HepG2 (cell line): ENCODE measurements around the gene COL9A3. TPM values are rescaled to one million over a fixed set of nuclear protein-coding genes. Genes with fewer than 3 reads are reported as not detected.

Experiments
- BRCA1 ChIP-seq: sonication (generic); formaldehyde crosslinking; IDR thresholded peaks from 2 replicates; pipeline ENCODE4 v1.4.0; 2020; ENCODE audit warnings: missing genetic modification reagents
- CHCHD3 ChIP-seq: sonication (generic); formaldehyde crosslinking; IDR thresholded peaks from 2 replicates; pipeline ENCODE4 v1.8.0; 2022; ENCODE audit warnings: mild to moderate bottlenecking, missing genetic modification reagents, moderate library complexity
- ELF4 ChIP-seq: sonication (generic); formaldehyde crosslinking; IDR thresholded peaks from 2 replicates; pipeline ENCODE4 v1.5.0; 2020; ENCODE audit warnings: missing genetic modification reagents, mild to moderate bottlenecking, moderate library complexity, borderline replicate concordance
- FIP1L1 ChIP-seq: fragments of 200-400 bp; formaldehyde crosslinking; IDR thresholded peaks from 2 replicates; pipeline ENCODE4 v1.6.1; 2018; ENCODE audit warnings: low read depth, mild to moderate bottlenecking, low read length, moderate library complexity, borderline replicate concordance; ENCODE audit not compliant: insufficient read depth
- FOXM1 ChIP-seq: sonication (generic); formaldehyde crosslinking; IDR thresholded peaks from 2 replicates; pipeline ENCODE4 v1.5.0; 2020; ENCODE audit warnings: missing genetic modification reagents
- FOXO1 ChIP-seq: sonication (generic); formaldehyde crosslinking; IDR thresholded peaks from 2 replicates; pipeline ENCODE4 v1.4.0; 2020; ENCODE audit warnings: missing genetic modification reagents
- GZF1 ChIP-seq: sonication (generic); formaldehyde crosslinking; IDR thresholded peaks from 2 replicates; pipeline ENCODE4 v1.5.1; 2020; ENCODE audit warnings: mild to moderate bottlenecking, missing genetic modification reagents
- HIC2 ChIP-seq: sonication (generic); formaldehyde crosslinking; IDR thresholded peaks from 2 replicates; pipeline ENCODE4 v1.9.0; 2022; ENCODE audit warnings: low read depth, missing genetic modification reagents
- IRF2 ChIP-seq: IDR thresholded peaks from 2 replicates; pipeline ENCODE4 v1.6.1; 2018; ENCODE audit warnings: missing genetic modification reagents, missing compliant biosample characterization
- MIXL1 ChIP-seq: IDR thresholded peaks from 2 replicates; pipeline ENCODE4 v1.6.1; 2016
- MTF1 ChIP-seq: sonication (generic); formaldehyde crosslinking; IDR thresholded peaks from 2 replicates; pipeline ENCODE4 v1.5.0; 2020; ENCODE audit warnings: missing genetic modification reagents
- PCBP2 ChIP-seq: fragments of 200-400 bp; formaldehyde crosslinking; optimal IDR thresholded peaks from 2 replicates; pipeline ENCODE3; 2018; ENCODE audit warnings: low read length, low read depth; ENCODE audit not compliant: poor library complexity, severe bottlenecking
- SALL1 ChIP-seq: sonication (generic); formaldehyde crosslinking; IDR thresholded peaks from 2 replicates; pipeline ENCODE4 v1.8.0; 2022; ENCODE audit warnings: mild to moderate bottlenecking, missing genetic modification reagents
- ZMAT5 ChIP-seq: sonication (generic); formaldehyde crosslinking; IDR thresholded peaks from 2 replicates; pipeline ENCODE4 v1.5.0; 2020; ENCODE audit warnings: mild to moderate bottlenecking, low read depth, missing genetic modification reagents, borderline replicate concordance
- ZNF263 ChIP-seq: sonication (generic); formaldehyde crosslinking; IDR thresholded peaks from 2 replicates; pipeline ENCODE4 v1.4.0; 2020; ENCODE audit warnings: missing genetic modification reagents
- ZNF362 ChIP-seq: sonication (generic); formaldehyde crosslinking; IDR thresholded peaks from 2 replicates; pipeline ENCODE4 v1.4.0; 2020; ENCODE audit warnings: missing genetic modification reagents, mild to moderate bottlenecking, borderline replicate concordance
- ZNF629 ChIP-seq: sonication (generic); formaldehyde crosslinking; conservative IDR thresholded peaks from 2 replicates; pipeline ENCODE4 v1.5.0; 2020; ENCODE audit warnings: missing genetic modification reagents
- polyA plus RNA-seq, 8 experiments: library from polyadenylated mRNA; depleted of rRNA in 3 of 8; stranded (reverse) in 7 of 8; unstranded in 1 of 8; fragments of >200 nt; fragmentation: Illumina TruSeq in 4 of 8; extraction: Trizol in 4 of 8; gene quantifications; 2 replicates each; pipeline versions ENCODE4 v1.2.1 to v1.2.3, GENCODE V29; 2011 to 2016; ENCODE audit warnings: low read depth in 4 of 8, missing spikeins in 1 of 8, mixed read lengths in 1 of 8; ENCODE audit not compliant: insufficient read depth in 1 of 8
- total RNA-seq, 5 experiments: library from RNA; depleted of rRNA; stranded (reverse); fragments of >200 nt; fragmentation: Illumina TruSeq; extraction: Trizol; gene quantifications; 2 replicates each; pipeline ENCODE4 v1.2.3, GENCODE V29; 2016; ENCODE audit warnings: low read depth in 1 of 5
- TF ChIP-seq, protein P1 (sequence below), 2 experiments: sonication (generic) in 1 of 2; formaldehyde crosslinking in 1 of 2; IDR thresholded peaks; 2 replicates each; pipeline versions ENCODE4 v1.6.1 to v1.9.0; 2014 to 2022; ENCODE audit warnings: antibody characterized with exemption in 1 of 2, borderline replicate concordance in 1 of 2, inconsistent platforms in 1 of 2, low read depth in 1 of 2, missing genetic modification reagents in 1 of 2

COL9A3 gene
- total and polyA plus RNA-seq, 2 of the 13 experiments (the other 11 are each of a cell fraction or from before 2014, with no cell fraction given) = 155 to 204 TPM

- TF ChIP-seq GZF1 (CRISPR knock-in tag) = no peak
- no peak for TF ChIP-seq PCBP2
- TF ChIP-seq BRCA1 (CRISPR knock-in tag) = no peak
- TF ChIP-seq, protein P1, sequence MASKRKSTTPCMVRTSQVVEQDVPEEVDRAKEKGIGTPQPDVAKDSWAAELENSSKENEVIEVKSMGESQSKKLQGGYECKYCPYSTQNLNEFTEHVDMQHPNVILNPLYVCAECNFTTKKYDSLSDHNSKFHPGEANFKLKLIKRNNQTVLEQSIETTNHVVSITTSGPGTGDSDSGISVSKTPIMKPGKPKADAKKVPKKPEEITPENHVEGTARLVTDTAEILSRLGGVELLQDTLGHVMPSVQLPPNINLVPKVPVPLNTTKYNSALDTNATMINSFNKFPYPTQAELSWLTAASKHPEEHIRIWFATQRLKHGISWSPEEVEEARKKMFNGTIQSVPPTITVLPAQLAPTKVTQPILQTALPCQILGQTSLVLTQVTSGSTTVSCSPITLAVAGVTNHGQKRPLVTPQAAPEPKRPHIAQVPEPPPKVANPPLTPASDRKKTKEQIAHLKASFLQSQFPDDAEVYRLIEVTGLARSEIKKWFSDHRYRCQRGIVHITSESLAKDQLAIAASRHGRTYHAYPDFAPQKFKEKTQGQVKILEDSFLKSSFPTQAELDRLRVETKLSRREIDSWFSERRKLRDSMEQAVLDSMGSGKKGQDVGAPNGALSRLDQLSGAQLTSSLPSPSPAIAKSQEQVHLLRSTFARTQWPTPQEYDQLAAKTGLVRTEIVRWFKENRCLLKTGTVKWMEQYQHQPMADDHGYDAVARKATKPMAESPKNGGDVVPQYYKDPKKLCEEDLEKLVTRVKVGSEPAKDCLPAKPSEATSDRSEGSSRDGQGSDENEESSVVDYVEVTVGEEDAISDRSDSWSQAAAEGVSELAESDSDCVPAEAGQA (IDR thresholded peaks at IDR 0.05; ENCODE audit: low read depth) = peak; percentile 64; the same call in 1 of the 2 replicates
- TF ChIP-seq, protein P1 (CRISPR knock-in tag; IDR thresholded peaks at IDR 0.05; ENCODE audit: borderline replicate concordance) = no peak
- no peak; the same call in 1 of the 2 replicates for TF ChIP-seq CHCHD3 (CRISPR knock-in tag)
- no peak for TF ChIP-seq ZMAT5 (CRISPR knock-in tag)
- no peak for TF ChIP-seq FOXM1
- no peak for TF ChIP-seq ZNF629 (CRISPR knock-in tag)
- peak; percentile 84 for TF ChIP-seq SALL1 (CRISPR knock-in tag)
- TF ChIP-seq MTF1 (CRISPR knock-in tag) = no peak
- TF ChIP-seq ZNF263 = no peak
- no peak for TF ChIP-seq FIP1L1
- 0 out of 2 replicates have a peak, but pooled peaks have one; percentile 52 for TF ChIP-seq MIXL1 (CRISPR knock-in tag)
- TF ChIP-seq IRF2 (CRISPR knock-in tag) = peak; percentile 89
- peak; percentile 52; the same call in 1 of the 2 replicates for TF ChIP-seq FOXO1 (CRISPR knock-in tag)
- TF ChIP-seq ZNF362 (CRISPR knock-in tag) = no peak; the same call in 1 of the 2 replicates
- TF ChIP-seq ELF4 (CRISPR knock-in tag) = no peak
- TF ChIP-seq HIC2 = peak; percentile 50; the same call in 1 of the 2 replicates
Measured at GRCh38 chr20:62791301-62792181, 25.3 kb upstream of the COL9A3 start (continued).
